Neuronal stem cell (in vitro differentiated cells): ENCODE data around the gene LRRIQ1.
"Not testable (repeated sequence)": the region's sequence is repeated elsewhere in the genome, so short reads cannot be mapped to it uniquely, and the experiment has no call there.

Experiments used
- DNase-seq: peaks from one replicate; pipeline ENCODE4 v3.0.0-alpha.2; 2013; ENCODE audit warnings: low spot score
- H2AFZ ChIP-seq: one replicate; pipeline ENCODE4 v1.6.1; 2013; ENCODE audit warnings: mild to moderate bottlenecking, low read length, inconsistent platforms
- H2AK5ac ChIP-seq: 2 replicates; pipeline ENCODE4 v1.6.1; 2013; ENCODE audit warnings: low read depth, mild to moderate bottlenecking, inconsistent platforms, low read length, moderate library complexity, mixed read lengths
- H2BK120ac ChIP-seq: 2 replicates; pipeline ENCODE4 v1.6.1; 2013; ENCODE audit warnings: low read depth, mild to moderate bottlenecking, inconsistent platforms, low read length, moderate library complexity, mixed read lengths
- H2BK12ac ChIP-seq: one replicate; pipeline ENCODE4 v1.6.1; 2013; ENCODE audit warnings: low read length, inconsistent platforms
- H2BK15ac ChIP-seq: 2 replicates; pipeline ENCODE4 v1.6.1; 2013; ENCODE audit warnings: mild to moderate bottlenecking, low read length, inconsistent platforms, mixed read lengths
- H2BK5ac ChIP-seq: one replicate; pipeline ENCODE4 v1.6.1; 2013; ENCODE audit warnings: inconsistent platforms, mild to moderate bottlenecking, low read length, moderate library complexity
- H3K14ac ChIP-seq: one replicate; pipeline ENCODE4 v1.6.1; 2013; ENCODE audit warnings: low read length, inconsistent platforms
- H3K18ac ChIP-seq: 2 replicates; pipeline ENCODE4 v1.6.1; 2013; ENCODE audit warnings: low read length, inconsistent platforms
- H3K23ac ChIP-seq: 2 replicates; pipeline ENCODE4 v1.6.1; 2013; ENCODE audit warnings: low read depth, mild to moderate bottlenecking, mixed read lengths, low read length, inconsistent platforms; ENCODE audit not compliant: poor library complexity
- H3K27ac ChIP-seq: replicated peaks from 3 replicates; pipeline ENCODE4 v1.5.1; 2013; ENCODE audit warnings: low read length, inconsistent platforms
- H3K27me3 ChIP-seq, 3 experiments: 2 replicates each; pipeline ENCODE4 v1.6.1; 2013; ENCODE audit warnings: low read length in 3 of 3, mild to moderate bottlenecking in 2 of 3, inconsistent platforms in 1 of 3, low read depth in 1 of 3, mixed read lengths in 1 of 3, moderate library complexity in 1 of 3; ENCODE audit not compliant: control insufficient read depth in 3 of 3, insufficient read depth in 3 of 3
- H3K36me3 ChIP-seq, 2 donors: replicated peaks in 1 of 2; 2 replicates each; pipeline ENCODE4 v1.6.1; 2013; ENCODE audit warnings: low read length in 2 of 2; ENCODE audit not compliant: control insufficient read depth in 2 of 2, insufficient read depth in 2 of 2
- H3K4ac ChIP-seq: 2 replicates; pipeline ENCODE4 v1.6.1; 2013; ENCODE audit warnings: inconsistent platforms, mild to moderate bottlenecking, low read length, moderate library complexity
- H3K4me1 ChIP-seq, 2 donors: 1 replicate in 1 of 2; 2 replicates in 1 of 2; pipeline ENCODE4 v1.6.1; 2013; ENCODE audit warnings: low read length in 2 of 2, low read depth in 1 of 2; ENCODE audit not compliant: control insufficient read depth in 2 of 2, insufficient read depth in 1 of 2
- H3K4me2 ChIP-seq: one replicate; pipeline ENCODE4 v1.6.1; 2013; ENCODE audit warnings: mild to moderate bottlenecking, low read length, inconsistent platforms; ENCODE audit not compliant: insufficient read depth, poor library complexity, severe bottlenecking
- H3K4me3 ChIP-seq, 2 donors: 2 replicates each; pipeline ENCODE4 v1.5.1; 2013; ENCODE audit warnings: low read length in 2 of 2, mild to moderate bottlenecking in 2 of 2, inconsistent platforms in 1 of 2, moderate library complexity in 1 of 2
- H3K79me1 ChIP-seq: one replicate; pipeline ENCODE4 v1.6.1; 2013; ENCODE audit warnings: low read depth, mild to moderate bottlenecking, inconsistent platforms, low read length, moderate library complexity
- H3K9ac ChIP-seq: one replicate; pipeline ENCODE4 v1.6.1; 2013; ENCODE audit warnings: mild to moderate bottlenecking, low read depth, low read length, inconsistent platforms; ENCODE audit not compliant: poor library complexity
- H3K9me3 ChIP-seq, 2 donors: replicated peaks in 1 of 2; 2 replicates each; pipeline versions ENCODE3 to v1.6.1; 2013; ENCODE audit warnings: low read length in 2 of 2, mild to moderate bottlenecking in 2 of 2, inconsistent platforms in 1 of 2, low read depth in 1 of 2, mixed read lengths in 1 of 2, moderate library complexity in 1 of 2; ENCODE audit not compliant: control insufficient read depth in 2 of 2, insufficient read depth in 1 of 2
- H4K8ac ChIP-seq: one replicate; pipeline ENCODE4 v1.6.1; 2013; ENCODE audit warnings: low read depth, mild to moderate bottlenecking, inconsistent platforms, low read length, moderate library complexity
- H4K91ac ChIP-seq: one replicate; pipeline ENCODE4 v1.6.1; 2013; ENCODE audit warnings: low read length, low read depth, mild to moderate bottlenecking, inconsistent platforms; ENCODE audit not compliant: poor library complexity
- WGBS, 2 donors: extraction: QIAGEN DNeasy Blood & Tissue Kit; methylation state at CpG; one replicate each; pipeline ENCODE4 v1.1.7; 2013; ENCODE audit warnings: missing lambda C conversion rate in 2 of 2, mixed read lengths in 1 of 2; ENCODE audit not compliant: insufficient read length in 2 of 2, insufficient replicate concordance in 1 of 2; ENCODE audit errors: extremely low coverage in 2 of 2; 5-methylcytosine and 5-hydroxymethylcytosine counted together

LRRIQ1 gene

GRCh38 chr12:85188619-85189018 is 152.5 kb downstream of the LRRIQ1 start:
- Histone ChIP-seq H3K18ac (no peak overlapping the region), H2BK5ac (no peak overlapping the region), H3K4me1 (no peaks in the 10 kb centered on the region), H3K27ac (no peak overlapping the region), H4K91ac (no peak overlapping the region), H2AFZ (peak overlapping the region; percentile 61), H3K4me3 (no peak overlapping the region), H3K27me3 (no peaks in the 10 kb centered on the region), H3K4me2 (no peak overlapping the region), H3K9me3 (no peaks in the 10 kb centered on the region), H2BK15ac (no peak overlapping the region), H2BK120ac (no peak overlapping the region), H3K79me1 (no peaks in the 10 kb centered on the region), H4K8ac (no peak overlapping the region), H3K9ac (no peak overlapping the region), H3K23ac (no peak overlapping the region), H3K36me3 (no peaks in the 10 kb centered on the region), H2BK12ac (no peak overlapping the region), H2AK5ac (no peak overlapping the region), H3K4ac (no peak overlapping the region), H3K14ac (no peak overlapping the region)
- no CpG with 5 or more reads among the region's 3 CpGs for whole genome bisulfite sequencing, 2 donors
- no peak for DNase-seq

- no peak overlapping the region for H3K27ac ChIP-seq
- no peak overlapping the region for H3K4me3 ChIP-seq
- no peak overlapping the region for H2BK120ac ChIP-seq
- H3K14ac ChIP-seq = no peak overlapping the region
- H4K91ac ChIP-seq = no peak overlapping the region
- no peak overlapping the region for H3K23ac ChIP-seq
- H2AFZ ChIP-seq = no peak overlapping the region
- H3K4me1 ChIP-seq = no peaks in the 10 kb centered on the region
- H2BK12ac ChIP-seq = no peak overlapping the region
- no peak overlapping the region for H3K9ac ChIP-seq
- no CpG with 5 or more reads among the region's 2 CpGs for WGBS, 2 donors
- H2BK15ac ChIP-seq = no peak overlapping the region
- H3K27me3 ChIP-seq = no peaks in the 10 kb centered on the region
- H2BK5ac ChIP-seq = no peak overlapping the region
- no peak overlapping the region for H3K4me2 ChIP-seq
- no peaks in the 10 kb centered on the region for H3K9me3 ChIP-seq
- H3K4ac ChIP-seq = no peak overlapping the region
- H3K36me3 ChIP-seq = no peaks in the 10 kb centered on the region
- no peak for DNase-seq
- H4K8ac ChIP-seq = no peak overlapping the region
- H3K18ac ChIP-seq = no peak overlapping the region
- no peak overlapping the region for H2AK5ac ChIP-seq
- no peaks in the 10 kb centered on the region for H3K79me1 ChIP-seq
Observed at GRCh38 chr12:85190728-85191127, 154.6 kb downstream of the LRRIQ1 start.

GRCh38 chr12:85203809-85204208 is 167.7 kb downstream of the LRRIQ1 start:
- not testable (repeated sequence) for H2BK120ac ChIP-seq, H3K27ac ChIP-seq, H3K27me3 ChIP-seq, H3K4me1 ChIP-seq, H3K23ac ChIP-seq, H2AK5ac ChIP-seq, H2BK15ac ChIP-seq, H3K4ac ChIP-seq, H2BK5ac ChIP-seq, H3K14ac ChIP-seq, H3K36me3 ChIP-seq, H3K9ac ChIP-seq, H3K9me3 ChIP-seq, H3K18ac ChIP-seq, DNase-seq, H3K4me3 ChIP-seq, H2AFZ ChIP-seq, H3K4me2 ChIP-seq, H3K79me1 ChIP-seq, H2BK12ac ChIP-seq, H4K8ac ChIP-seq, H4K91ac ChIP-seq
- no CpG with 5 or more reads among the region's 3 CpGs for WGBS, 2 donors

- Histone ChIP-seq H3K23ac (peak overlapping the region; percentile 57), H3K9me3 (peaks cover 0 to 8% of the 10 kb centered on the region in 2 donors), H3K9ac (no peak overlapping the region), H2AFZ (no peak overlapping the region), H3K4me2 (no peak overlapping the region), H3K14ac (peak overlapping the region; percentile 85), H3K4ac (no peak overlapping the region), H2BK120ac (no peak overlapping the region), H3K36me3 (no peaks in the 10 kb centered on the region), H3K27me3 (no peaks in the 10 kb centered on the region), H3K4me3 (peak overlapping the region in 1 of 2 donors; percentile 42), H3K4me1 (no peaks in the 10 kb centered on the region), H4K8ac (no peak overlapping the region), H3K18ac (peak overlapping the region; percentile 24), H3K79me1 (no peaks in the 10 kb centered on the region), H2AK5ac (no peak overlapping the region), H2BK12ac (no peak overlapping the region), H2BK15ac (no peak overlapping the region), H3K27ac (no peak overlapping the region), H2BK5ac (no peak overlapping the region), H4K91ac (no peak overlapping the region)
- no peak for DNase-seq
- no CpG with 5 or more reads among the region's 4 CpGs for WGBS, 2 donors
Observed at GRCh38 chr12:85206543-85206942, 170.4 kb downstream of the LRRIQ1 start.
